Measurements from ENCODE around the gene SDHB.
A peak's percentile ranks its signal among the peaks of the same experiment; 100 is the strongest.

The SDHB gene

DNA sequence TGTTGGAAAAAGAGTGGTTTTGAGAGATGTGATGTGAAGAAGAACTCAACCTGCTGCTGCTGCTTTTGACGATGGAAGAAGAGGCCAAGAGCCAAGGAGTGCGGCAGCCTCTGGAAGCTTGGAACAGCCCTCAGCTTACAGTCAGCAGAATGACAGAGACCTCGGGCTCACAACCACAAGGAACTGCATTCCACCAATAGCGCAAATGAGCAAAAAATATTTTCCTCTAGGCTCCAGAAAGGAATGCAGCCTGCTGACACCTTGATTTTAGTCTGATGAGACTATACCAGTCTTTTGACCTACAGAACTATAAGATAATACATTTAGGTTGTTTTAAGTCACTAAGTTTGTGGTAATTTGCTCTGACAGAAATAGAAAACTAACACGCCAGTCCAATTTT is 10.2 kb downstream of the SDHB start:
- DNase-seq: no peak

DNA sequence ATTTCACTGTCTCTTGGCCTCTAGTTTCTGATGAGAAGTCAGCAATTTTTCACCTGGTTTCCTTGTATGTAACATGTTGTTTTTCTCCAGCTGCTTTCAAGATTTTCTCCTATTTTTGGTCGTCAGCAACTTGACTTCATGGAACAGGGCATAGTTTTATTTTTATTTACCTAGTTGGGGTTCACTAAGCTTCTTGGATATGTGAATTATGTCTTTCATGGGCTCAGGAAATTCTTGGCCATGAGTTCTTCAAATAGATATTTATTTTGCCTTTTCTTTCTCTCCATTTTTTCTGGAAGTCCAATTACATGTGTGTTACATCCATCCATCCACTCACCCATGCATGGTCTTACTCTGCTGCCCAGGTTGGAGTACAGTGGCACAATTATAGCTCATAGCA is 13.7 kb downstream of the SDHB start:
- DNase-seq: no peak

DNA sequence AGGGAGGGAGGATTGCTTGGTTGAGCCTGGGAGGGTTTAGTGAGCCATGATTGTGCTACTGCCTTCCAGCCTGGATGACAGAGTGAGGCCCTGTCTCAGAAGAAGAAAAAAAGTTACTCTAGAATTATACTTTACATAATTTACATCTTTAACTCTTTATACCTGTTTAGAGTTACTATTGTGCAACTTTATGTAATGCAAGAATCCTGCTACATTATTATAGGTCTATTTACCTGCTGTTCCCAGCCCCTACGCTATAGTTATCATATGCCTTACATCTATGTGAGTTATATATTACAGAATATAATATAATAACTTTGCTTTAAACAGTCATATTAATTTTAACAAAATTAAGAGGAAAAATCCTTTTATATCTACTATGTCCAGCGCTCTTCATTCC is 14.3 kb downstream of the SDHB start:
- no peak for DNase-seq

DNA sequence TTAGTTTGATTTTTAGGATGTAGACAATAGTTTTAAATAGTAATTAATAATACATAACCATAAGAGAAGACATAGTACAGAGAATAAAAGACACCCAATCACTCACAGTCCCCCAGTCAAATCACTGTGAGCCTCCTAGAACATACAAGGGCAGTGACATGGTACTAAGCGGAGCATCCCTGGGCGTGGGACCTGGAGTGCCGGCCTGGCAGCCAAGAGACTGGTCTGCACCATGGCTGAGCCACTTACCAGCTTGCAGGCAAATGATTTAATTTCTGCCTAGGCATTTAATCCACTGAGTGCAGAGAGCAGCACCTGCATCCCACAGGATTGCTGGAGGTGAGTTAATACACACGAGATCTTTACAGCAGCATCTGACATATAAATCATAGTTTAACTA is 20.4 kb downstream of the SDHB start:
- DNase-seq: no peak

DNA sequence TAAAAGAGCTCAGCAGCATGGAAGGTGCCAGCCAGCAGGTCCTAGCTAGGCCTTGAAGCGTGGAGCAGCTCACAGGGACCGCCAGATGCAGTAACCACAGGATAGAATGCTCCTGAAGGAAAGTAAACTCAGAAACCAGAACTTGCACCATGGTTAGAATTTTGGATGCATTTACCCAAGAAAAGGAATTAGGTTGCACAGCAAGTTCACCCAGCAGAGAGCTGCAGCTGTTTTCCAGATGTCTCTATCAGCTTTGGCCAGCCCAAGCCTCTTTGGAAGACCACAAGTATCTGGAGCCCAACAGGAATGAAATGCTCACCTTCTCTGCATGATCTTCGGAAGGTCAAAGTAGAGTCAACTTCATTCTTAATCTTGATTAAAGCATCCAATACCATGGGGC is 21.1 kb downstream of the SDHB start:
- DNase-seq: no peak

DNA sequence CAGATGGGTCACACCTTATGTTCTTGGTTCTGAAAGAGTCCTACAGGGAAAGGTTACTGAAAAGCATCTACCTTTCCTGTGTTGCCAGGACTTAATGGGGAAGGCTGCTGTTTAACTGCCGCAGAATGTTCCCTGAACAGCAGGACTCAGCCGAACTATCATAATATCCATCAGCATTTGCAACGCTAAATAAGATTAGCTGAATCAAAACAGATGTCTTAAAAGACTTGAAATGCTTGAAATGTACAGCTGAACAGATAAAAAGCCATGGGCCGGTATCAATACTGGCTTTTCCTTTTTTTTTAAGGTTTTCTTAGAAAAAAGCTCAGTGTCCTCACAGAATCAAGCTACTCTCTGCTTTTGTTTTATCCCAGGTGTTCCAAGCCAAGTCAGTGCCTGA is 22.4 kb downstream of the SDHB start:
- DNase-seq: no peak

DNA sequence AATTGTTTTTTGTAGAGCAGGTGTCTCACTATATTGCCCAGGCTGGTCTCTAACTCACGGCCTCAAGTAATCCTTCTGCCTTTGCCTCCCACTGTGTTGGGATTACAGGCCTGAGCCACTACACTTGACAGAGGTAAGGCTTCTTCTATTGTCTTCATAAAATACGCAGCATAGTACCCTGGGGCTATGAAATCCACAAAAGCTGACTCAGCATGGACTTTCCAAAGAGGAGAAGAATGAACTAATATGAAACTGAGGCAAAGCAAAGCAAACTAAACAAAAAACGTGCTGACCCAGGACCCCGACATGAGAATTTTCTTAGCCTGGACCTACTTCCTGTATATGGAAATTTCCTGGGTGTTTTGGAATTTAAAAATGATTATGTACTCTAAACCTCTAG is 23.6 kb downstream of the SDHB start:
- no peak for DNase-seq

DNA sequence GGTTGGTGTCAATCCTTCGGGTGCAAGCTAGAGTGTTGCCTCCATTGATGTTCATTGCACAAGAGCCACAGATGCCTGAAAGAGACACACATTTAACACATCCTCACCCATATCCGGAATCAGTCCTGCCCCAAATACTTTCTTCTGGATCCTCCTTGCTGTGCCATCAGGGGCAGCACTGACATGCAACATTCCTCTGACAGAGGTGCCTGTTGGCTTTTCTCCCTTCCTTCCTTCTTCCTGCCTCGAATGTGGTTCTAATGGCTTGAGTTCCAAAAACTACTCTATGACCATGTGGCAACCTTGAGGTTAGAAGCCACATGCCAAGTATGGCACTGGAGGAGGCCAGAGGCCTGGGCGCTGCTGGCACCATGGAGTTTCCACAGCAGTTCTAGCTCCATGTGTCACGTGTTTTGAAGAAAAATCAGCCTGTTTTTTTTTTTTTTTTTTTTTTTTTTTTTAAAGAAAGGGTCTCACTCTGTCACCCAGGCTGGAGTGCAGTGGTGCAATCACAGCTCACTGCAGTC is 25.1 kb downstream of the SDHB start:
- no peak for DNase-seq

DNA sequence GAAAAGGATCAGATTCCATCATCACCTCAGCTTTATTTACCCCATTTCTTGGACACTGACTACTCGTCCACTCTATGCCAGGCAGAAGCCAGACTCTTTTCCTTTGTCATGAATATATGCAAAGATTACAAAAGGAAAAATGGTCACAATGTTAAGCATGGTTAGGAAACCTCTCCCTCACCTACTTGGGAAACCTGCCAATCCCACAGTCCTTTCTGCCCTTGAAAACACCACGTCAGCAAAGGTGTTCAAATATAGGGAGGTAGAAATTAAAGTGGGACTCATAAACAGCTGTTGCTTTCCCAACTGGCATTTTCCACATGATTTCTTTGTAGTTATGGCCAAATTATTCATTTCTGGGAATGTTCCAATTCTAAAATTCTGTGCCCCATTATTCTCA is 25.9 kb downstream of the SDHB start:
- DNase-seq: no peak

DNA sequence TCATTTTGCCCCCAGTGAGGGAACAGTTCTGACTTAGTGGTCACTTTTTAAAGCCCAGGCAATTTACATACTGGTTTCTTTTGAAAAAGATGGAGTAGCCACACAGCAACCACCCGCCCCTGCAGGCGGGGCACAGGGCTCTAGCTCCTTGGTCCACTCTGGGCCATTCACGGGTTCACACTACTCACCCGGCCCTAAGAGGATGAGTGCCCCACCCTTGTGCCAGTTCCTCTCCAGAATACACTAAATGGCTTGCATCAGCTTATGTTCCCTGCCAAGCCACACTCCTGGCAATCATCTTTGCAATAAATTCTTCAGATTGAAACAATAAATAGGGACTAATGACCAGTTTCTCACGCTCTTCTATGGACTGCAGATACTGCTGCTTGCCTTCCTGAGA is 26.4 kb downstream of the SDHB start:
- DNase-seq: no peak

DNA sequence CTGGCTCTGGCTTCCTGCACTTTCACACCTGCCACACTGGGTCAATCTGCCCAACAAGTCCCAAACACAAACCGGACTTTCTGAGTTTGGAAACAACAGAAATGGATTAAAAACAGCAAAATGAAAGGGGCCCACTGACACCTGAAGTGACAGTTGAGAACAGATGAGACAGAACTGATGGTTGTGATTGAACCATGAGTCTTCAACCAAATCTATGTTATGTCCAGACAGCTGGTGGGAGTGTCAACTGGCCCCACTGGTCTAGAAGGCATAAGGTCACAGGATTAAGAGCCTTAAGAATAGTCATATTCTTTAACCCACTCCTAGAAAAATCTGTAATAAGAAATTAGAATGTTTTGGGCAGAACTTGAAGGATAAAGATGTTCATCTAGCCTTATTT is 29.1 kb downstream of the SDHB start:
- no peak for DNase-seq

DNA sequence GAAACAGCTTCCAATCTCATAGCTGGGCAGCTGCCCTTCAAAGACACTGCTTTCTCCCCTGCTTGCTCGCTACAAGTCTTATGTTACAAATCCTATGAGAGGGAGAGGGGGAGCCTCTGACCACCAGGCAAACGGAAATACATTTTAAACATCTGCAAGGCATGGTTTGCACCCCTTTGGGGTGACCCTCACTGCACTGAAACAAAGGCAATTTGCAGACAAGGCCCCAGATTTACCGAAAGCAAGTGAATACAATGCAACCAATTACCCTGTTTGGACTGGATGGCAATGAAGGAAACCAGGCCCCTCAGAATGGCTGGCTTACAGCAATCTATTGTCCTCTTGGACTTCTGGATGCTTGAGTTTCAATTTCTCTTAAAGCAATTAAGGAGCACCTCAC is 30.3 kb downstream of the SDHB start:
- DNase-seq: no peak

DNA sequence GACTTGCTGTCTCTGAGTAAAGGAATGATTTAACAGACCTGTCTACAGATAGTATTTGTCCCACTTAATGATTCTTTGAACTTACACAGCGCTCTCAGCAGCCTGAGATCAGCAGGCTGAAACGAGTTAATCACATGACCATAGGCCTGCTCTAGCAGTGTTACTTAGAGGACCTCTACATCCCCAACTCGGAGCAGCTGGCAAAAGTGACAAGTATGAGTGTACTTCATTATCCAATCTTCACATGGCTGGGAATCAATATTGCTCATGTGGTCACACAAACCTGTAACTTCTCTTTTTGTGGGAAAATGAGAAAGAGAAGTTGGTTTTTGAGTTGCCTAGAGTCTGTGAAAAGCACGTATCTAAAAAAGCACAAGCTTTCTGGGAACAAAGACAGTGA is 30.7 kb downstream of the SDHB start:
- DNase-seq: no peak

DNA sequence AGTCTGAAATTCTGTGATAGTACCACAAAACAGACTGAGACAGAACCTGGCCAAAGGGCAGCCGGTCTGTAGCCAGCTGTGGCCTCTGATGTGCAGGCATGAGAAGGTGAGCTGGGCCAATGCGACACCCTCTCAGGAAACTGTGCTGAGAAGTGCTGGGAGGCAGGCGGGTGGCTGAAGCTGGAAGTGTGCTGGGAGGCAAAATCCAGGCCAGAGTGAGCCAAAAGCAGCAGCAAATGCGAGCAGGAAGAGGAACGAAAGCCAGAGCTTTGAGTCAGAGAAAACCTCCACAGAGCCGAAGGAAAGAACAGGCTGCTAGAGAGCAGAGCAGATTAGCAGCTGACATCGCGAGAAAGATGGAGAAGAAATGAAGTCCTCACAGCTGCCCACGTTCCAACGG is 31.9 kb downstream of the SDHB start:
- DNase-seq: no peak

DNA sequence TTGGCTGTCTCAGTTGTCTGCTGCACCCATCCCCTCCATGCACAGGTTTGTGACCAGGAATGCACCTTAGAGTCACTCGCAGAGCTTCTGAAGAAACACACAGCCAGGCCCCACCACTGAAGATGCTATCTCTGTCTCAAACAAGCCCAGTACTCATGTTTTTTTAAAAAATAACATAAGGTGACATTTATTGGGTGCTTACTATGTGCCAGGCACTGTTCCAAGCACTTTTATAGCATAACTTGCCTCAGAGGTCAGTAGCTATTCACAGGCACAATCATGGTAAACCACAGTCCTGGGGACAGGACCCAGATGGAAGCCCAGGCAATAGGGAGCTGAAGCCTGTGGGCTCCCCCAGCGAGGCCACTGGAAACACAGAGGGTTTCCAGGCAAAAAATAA is 33.3 kb downstream of the SDHB start:
- no peak for DNase-seq

DNA sequence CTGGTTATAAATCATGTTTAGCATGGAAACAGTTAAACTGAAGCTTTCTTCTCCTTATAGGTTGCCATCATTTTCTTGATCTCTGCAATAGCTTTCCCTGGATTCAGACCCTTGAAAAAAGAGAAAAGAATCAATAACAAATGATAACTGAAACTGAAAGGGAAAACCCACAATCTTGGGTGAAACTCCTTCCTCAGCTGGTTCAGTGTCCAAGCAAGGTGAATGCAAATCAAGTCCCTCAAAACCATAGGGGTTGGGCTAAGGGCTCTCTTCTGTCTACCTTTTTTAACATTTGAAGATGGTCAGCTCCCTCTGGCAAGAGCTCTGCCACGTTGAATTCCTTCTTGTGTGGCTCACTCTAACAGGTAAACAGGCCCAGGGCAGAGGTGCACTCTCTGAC is 35.0 kb downstream of the SDHB start:
- DNase-seq: no peak

DNA sequence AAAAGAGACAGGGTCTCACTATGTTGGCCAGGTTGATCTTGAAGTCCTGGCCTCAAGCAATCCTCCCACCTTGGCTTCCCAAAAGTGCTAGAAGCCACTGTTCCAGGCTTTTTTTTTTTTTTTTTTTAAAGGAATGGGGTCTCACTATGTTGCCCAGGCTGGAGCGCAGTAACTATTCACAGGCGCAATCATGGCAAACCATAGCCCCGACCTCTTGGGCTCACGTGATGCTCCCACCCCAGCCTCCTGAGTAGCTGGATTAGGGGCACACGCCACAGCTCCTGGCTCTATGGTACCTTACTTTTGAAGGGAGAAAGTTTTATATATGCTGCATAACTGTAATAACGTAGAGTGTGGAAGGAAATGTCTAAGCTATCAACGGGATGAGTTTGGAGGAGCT is 36.4 kb downstream of the SDHB start:
- no peak for DNase-seq

DNA sequence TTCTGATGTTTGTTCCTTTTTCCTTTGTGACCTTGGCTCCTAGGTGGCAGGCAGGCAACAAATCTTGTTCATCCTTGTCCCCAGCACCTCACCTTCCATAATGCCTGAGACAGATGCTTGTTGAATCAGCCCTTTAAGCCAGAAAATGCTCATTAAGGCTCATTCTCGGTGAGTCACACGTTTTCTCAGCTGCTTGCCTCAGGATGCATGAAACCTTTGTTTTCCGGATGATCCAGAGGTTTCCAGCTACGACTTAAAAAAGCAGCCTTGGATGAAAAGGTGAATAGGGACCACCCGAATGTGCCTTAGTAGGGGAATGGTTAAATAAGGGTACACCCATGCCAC is 37.5 kb downstream of the SDHB start:
- no peak for DNase-seq

DNA sequence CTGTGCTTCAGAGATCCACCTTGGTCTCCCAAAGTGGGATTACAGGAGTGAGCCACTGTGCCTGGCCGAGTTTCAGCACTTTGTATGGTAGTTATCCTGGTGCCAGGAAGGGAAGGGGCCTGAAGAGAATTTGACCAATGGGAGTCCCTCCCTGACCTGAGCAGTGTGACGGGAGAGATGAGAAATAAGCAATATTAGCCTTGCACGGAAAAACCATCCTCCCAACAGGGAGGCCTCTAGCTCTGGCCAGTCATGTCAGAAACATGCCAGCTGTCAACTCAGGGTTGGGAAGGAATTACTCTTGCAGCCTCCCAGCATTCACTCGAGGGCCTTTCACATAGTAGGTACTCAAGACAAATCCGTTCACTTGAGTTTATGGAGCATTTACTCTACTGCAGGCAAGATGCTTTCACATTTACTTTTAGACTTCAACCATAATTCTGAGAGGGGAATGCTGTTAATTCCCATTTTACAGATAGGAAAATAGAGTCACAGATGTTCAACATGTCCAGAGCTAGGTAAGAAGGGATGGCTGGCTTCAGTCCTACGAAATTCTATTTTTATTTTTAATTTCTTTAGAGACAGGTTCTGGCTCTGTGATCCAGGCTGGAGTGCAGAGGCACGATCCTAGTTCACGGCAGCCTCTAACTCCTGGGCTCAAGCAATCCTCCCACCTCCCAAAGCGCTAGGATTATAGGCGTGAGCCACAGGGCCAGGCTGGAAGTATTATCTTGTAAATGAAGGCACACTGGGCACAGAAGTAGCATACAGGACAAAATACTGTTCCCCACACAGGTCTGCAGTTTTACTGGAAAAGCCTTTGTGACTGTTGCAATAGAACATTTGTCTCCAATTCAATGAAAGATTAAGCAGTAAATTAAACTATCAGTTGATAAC is 38.9 kb downstream of the SDHB start:
- DNase-seq: no peak

DNA sequence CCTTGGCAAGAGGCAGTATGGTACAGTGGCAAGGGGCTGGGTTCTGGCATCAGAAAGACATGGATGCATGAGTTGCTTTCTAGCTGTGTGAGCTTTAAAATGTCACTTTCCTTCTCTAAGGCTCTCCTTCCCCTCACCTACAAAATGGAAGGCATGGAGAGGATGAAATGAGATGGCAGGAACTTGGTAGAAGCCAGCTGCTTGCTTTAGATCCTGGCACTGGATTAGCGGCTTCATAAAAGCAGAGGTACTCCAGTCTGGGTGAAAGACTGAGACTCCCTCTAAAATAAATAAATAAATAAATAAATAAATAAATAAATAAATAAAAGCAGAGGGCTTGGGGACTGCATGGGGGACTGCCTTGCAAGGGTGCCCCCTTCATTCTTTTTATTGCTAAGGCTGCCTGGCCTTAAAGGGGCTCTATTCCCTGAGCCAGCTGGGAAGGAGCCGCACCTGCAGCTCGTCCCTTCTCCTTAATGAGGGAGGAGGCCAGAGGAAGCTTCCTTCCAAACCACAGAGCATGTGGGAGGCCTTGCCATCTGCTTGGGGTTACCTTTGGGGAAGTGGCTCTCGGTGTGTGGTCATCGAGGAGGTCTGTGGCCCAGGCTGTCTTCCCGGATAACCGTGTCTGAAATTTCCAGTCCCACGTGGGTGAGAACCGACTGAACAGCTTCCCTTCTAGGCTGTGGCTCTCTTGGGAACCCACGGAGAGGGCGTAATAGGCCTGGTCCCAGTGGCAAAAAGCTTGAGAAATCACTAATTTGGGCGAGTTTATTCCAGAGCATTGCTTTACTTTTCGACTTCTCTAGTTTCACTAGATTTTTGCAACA is 40.1 kb downstream of the SDHB start:
- DNase-seq: no peak

DNA sequence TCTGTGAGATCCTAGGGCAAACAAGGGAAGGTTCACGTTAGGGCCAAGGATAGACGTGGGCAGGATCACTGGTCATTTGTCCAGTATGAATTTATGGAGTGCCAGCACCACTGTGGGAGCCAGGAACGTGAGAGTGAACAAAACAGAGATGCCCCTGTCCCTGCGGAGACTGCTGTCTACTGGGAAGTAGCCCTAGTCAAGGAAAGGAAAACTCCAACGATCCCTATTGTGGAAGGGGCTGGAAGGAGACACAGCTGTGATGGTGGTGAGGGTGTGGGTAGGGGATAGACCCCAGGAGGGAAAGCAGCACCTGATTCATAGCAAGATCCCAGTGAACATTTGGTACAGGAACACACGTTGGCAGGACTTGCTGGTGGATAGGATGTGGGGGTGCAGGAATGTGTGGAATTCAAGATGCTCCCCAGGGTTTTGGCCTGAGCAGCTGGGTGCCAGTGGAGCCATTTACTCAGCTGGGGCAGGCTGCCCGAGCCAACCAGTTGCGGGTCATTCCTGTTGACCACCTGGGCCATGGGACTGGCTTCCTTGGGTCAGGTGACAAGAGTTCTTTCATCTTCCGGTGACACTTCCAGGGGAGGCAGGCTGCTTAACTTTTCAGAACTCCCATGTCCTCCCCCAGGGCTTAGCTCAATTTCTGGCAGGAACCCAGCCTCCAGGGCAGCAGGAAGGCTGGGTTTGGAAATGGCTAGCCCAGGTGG is 40.9 kb downstream of the SDHB start:
- no peak for DNase-seq

DNA sequence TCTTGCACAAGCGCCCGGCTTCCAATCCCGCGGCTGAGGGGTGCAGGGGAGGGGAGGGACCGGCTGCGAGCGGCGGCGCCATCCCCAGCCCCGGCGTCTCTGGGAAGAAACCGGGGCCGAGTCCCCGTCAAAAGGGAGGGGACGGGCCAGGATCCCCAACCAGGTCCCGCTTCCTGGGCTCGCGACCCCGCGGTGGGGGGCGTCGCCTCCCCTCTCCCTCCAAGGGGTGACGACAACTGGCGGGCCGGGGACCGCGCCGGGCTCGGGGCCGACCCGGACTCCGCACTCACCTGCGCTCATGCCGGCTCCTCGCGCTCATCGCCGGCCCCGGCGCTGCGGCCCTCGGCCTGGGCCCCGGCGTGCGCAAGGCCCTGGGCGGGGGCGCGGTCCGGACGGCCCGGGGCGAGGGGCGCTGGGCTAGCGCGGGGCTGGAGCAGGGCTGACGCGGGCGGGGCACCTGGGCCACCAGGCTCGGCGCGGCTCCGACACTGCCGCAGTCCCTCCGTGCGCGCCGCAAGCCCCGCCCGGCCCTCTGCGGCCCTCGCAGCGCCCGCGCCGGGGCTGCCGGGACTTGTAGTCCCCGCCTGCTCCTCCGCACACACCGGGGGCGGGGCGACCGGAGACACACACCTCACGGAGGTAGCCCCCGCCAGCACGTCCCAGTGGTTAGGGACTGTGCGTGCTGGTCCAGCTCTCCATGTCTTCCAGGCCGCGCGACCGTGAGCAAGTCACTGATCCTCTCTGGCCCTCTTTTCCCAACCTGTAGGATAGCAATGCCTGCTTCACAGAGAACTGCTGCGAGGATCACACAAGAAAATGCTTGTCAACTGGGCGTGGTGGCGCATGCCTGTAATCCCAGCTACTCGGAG is 42.2 kb downstream of the SDHB start, which contains the start of gene ATP13A2:
Gene ATP13A2 (minus strand): TSS at position 490 of the 869 bp plus-strand sequence. CDS start 190 bp downstream, at position 300.
- peak; percentile 75 for DNase-seq

DNA sequence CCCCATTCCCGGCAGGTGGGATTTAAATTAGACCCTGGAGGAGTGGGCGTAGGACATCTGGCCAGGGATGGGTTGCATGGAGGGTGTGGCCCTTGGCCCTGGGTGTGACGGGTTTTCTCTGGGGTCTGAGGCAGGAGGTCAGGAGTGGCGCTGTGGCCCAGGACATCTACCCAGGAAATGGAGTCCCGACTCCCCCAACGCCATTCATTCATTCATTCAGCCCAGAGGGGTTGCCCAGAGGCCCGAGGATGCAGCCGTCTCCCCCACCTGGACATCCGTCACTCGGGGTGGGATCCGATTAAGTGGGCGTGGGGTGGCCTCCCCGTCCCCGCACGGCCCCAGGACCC is 42.8 kb downstream of the SDHB start:
- no peak for DNase-seq
